ENCODE data around the gene G3BP1.
"Not testable (repeated sequence)": the region's sequence is repeated elsewhere in the genome, so short reads cannot be mapped to it uniquely, and the experiment has no call there.

The G3BP1 gene

DNA sequence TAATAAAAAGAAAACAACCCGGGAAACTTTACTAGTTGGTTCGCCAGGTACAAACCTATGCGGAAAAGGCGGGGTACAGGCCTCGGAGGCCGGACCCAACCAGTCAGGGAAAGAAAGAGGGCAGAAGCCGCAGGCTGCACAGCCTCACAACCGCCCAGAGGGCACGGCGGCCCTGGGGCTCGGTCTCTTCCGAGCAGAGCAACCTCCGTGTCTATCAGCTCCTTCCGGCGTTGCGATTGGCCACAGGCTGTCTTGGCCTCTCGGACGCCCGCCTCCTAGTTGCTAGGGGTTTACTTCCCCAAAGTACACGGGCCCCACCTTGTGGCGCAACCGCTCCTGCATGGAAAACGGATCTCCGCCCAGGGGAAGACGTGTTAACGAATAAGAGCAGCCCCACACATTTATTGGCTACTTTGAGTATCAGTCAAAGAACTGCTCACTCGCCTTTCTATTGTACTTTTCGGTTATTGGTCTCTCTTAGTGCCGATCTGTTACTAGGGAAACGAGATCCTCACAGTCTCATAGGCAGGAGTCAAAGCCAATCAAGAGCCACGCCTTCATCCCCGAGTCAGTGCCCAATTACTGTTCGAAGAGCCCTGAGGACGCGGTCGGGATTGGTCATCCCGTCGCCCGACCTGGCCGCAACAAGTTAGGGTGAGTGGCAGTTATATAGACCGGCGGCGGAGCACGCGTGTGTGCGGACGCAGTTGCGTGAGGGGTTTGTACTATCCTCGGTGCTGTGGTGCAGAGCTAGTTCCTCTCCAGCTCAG is at the start of gene G3BP1:
TSS of gene G3BP1 (plus strand) at position 696 of the 770 bp plus-strand sequence. CDS start 14,667 bp downstream, outside the sequence.
- DNase-seq: peak; percentile 99

DNA sequence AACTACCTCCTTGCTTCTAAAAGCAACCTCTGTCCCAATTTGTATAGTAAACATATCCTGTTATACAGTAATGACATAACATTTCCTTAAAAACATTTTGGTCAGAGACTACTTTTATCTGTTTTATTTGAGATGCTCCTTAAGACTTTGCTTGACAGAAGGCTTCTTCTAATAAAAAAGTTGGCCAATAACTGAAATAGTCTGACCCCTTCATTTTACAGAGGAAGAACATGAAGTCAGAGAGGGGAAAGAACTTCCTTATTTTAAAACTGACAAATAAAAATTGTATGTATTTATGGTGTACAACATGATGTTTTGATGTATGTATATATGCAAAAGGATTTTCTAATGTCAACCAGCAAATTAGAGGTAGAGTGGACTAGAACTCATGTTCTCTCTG is 49.2 kb upstream of the G3BP1 start:
- no peak for DNase-seq

- DNase-seq: no peak
Measured at GRCh38 chr5:151724360-151724759, 47.4 kb upstream of the G3BP1 start.

DNA sequence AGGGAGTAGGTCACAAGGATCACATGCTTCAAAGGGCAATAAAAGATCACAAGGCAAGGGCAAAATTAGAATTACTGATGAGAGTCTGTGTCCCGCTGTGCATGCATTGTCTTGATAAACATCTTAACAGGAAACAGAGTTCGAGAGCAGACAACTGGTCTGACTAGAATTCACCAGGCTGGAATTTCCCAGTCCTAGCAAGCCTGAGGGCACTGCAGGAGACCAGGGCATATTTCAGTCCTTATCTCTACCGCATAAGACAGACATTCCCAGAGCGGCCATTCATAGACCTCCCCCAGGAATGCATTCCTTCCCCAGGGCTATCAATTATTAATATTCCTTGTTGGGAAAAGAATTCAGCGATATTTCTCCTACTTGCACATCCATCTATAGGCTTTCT is 42.2 kb upstream of the G3BP1 start:
- not testable (repeated sequence) for DNase-seq

DNA sequence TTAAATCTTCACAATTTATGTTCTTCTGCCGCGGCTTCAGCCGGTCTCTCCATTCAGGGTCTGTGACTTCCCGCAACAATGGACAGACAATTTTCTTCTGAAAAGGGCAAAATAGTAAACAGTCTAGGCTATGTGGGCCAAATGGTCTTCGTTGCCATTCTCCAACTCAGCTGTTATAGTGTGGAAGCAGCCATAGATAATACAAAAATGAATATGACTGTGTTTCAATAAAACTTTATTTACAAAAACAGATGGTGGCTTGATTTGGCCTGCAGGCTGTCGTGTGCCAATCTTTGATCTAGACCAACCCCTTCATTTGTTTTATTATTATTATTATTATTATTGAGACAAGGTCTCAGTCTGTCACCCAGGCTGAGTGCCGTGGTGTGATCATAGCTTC is 41.4 kb upstream of the G3BP1 start:
- DNase-seq: no peak

GRCh38 chr5:151733358-151734063 is 38.2 kb upstream of the G3BP1 start:
- DNase-seq: no peak

DNA sequence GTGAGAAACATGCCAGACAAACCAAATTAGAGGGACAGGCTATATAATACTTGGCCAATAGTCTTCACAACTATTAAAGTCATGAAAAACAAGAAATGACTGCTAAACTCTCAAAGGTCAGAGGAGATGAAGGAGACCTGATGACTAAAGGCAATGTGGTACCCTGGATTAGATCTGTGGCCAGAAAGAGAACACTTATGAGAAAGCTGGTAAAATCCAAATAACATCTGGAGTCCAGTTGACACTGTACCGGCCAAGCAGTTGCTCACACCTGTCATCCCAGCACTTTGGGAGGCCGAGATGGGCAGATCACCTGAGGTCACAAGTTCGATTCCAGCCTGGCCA is 37.7 kb upstream of the G3BP1 start:
- DNase-seq: no peak

GRCh38 chr5:151735646-151736045 is 36.1 kb upstream of the G3BP1 start:
- no peak for DNase-seq

DNA sequence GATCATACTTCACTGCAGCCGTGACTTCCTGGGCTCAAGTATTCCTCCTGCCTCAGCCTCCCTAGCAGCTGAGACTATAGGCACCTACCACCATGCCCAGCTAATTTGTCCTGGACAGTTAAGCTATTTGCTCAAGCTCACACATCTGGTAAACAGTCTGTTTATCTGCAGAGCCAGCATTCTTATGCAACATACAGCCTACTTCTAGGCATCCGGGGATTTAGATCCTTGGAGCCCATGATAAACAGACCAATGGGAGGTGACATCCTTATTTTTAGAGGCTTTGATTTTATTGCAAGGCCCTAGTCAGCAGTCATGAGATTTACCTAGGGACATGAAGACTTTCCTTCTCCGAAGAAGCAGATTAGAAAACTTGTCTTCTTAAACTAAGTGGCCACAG is 34.3 kb upstream of the G3BP1 start:
- DNase-seq: no peak

DNA sequence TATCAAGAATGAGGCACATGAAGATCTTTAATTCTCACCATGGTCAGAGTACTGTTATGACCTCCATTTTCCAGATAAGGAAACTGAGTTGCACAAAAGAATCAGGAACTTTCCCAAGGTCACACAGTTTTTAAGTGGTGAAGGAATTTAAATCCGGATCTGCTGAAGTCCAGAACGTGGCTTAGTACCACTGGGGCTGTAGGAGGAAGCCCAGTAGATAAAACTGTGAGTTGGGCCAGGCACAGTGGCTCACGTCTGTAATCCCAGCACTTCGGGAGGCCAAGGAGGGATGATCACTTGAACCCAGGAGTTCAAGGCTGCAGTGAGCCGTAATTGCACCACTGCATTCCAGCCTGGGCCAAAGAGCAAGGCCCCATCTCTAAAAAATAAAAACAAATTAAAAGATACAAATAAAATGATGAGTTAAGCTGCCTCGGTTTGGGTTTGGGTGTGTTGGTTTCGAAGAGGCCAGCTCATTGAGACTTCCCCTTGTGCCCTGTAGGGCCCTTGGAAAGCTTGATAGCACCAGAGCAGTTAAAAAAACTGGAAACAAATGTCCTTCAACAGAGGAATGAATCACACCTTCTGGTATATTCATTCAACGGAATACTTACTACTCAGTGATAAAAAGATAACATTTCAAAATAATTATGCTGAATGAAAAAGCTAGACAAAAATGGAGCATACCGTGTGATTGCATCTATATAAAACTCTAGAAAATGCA is 33.5 kb upstream of the G3BP1 start:
- DNase-seq: no peak

GRCh38 chr5:151739395-151739794 is 32.4 kb upstream of the G3BP1 start:
- DNase-seq: no peak

DNA sequence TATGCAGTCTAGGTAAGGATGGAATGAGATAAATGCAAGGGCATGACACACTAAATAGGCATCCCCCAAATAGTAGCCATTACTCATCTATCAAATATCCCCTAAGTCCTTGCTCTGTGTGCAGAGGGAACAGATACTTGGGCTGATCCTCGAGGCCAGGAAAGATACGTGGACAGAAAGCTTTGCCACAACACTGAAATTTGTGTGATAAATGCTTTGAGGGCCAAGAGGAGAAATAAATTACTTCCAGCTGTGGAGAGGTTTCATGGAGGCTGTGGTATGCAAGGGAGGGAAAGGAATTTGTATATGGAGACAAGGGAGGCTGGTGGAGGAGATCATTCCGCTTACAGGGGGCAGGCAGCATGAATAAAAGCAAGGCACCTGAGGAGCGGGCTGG is 31.8 kb upstream of the G3BP1 start:
- no peak for DNase-seq

- peak; percentile 27 for DNase-seq
Measured at GRCh38 chr5:151740336-151740942, 31.3 kb upstream of the G3BP1 start.

DNA sequence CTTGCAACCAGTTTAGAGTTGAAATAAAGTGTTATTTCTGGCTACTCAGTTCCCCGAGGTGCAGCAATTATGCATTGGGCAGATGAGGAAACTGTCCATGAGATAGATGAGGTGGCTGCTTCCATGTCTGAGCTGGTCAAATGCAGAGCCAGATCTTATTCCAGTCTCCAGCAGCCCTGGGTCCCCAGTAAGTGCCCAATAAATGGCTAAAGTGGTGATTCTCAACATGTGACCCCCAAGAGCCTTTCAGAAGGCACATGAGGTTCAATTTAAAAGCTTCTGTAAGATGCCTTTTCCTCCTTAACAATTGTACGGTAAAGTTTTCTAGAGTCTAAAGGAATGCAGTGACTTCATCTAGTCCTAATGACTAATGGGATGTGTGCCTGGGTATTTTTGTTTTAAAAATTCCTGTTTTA is 30.8 kb upstream of the G3BP1 start:
- DNase-seq: no peak

DNA sequence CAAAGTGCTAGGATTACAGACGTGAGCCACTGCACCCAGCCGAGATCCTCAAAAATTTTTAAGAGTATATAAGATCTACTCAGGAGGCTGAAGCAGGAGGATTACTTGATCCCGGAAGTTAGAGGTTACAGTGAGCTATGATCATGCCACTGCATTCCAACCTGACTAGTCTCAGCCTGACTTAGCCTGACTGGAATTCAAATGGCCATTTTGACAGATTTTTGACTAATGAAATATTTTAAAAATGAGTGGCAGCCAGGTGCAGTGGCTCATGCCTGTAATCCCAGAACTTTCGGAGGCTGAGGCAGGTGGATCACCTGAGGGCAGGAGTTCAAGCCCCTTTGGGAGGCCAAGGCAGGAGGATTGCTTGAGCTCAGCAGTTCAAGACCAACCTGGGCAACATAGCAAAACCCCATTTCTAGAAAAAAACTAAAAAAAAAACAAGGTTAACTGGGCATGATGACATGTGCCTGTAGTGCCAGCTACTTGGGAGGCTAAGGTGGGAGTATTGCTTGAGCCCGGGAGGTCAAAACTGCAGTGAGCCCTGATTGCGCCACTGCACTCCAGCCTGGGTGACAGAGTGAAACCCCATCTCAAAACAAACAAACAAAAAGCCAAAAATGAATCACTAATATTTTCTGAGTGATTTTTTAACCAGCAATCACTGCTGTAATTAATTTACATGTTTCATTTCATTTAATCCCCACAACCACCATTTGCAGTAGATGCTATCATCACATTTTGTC is 29.9 kb upstream of the G3BP1 start:
- DNase-seq: no peak

- peak; percentile 21 for DNase-seq
Measured at GRCh38 chr5:151742870-151743294, 28.9 kb upstream of the G3BP1 start.

DNA sequence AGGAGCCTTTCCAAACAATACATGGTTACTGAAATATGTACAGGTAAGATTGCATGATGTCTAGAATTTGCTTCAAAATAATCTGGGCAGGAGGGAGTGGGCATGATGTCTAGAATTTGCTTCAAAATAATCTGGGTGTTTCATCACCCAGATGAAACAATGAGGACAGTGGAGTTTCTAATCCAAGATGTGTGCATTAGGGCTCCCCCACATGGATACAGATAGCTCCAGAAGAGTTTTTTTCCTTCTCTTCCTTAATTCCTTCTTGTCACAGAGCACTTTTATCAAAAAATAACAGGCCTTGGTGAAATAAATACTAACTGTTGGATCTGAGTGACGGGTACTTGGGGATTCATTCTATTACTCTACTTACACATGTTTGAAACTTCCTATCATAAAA is 28.2 kb upstream of the G3BP1 start:
- no peak for DNase-seq

- DNase-seq: no peak
Measured at GRCh38 chr5:151745071-151745705, 26.6 kb upstream of the G3BP1 start.

- no peak for DNase-seq
Measured at GRCh38 chr5:151750121-151750520, 21.6 kb upstream of the G3BP1 start.

DNA sequence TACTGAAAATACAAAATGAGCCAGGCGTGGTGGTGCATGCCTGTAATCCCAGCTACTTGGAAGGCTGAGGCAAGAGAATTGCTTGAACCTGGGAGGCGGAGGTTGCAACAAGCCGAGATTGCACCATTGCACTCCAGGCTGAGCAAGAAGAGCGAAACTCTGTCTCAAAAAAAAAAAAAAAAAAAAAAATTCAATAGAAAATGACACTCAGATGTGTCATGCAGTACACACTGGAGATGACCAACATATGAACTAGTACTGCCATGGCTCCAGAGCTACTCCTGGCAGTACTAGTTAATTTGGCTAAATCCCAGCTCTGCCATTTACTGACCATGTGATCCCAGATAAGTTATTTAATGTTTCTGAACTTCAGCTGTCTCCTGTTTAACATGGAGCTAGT is 20.7 kb upstream of the G3BP1 start:
- no peak for DNase-seq

DNA sequence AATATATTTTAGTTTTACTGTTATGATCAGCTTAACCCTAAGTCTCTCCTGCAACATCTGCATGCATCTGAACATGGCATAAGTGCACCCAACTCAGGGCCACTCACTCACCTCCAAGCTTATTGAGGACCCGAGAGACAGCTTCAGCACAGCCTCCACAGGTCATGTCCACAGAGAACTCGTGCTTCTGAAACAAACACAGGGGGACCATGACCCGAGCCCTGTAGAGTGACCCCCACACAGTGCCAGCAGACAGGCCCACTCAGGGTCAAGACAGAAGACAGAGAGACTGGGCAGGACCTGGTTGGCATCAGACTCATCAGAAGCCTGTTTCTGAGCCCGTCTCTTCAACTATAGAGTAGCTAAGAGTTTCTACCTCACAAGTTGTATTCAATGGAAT is 20.2 kb upstream of the G3BP1 start:
- DNase-seq: no peak

GRCh38 chr5:151755383-151755782 is 16.4 kb upstream of the G3BP1 start:
- no peak for DNase-seq

Measured in NCI-H2171 treated with DMSO at 0.1 percent for 48 hours (cell line).